ENCODE results near the gene PAPOLB. TPM values are rescaled to one million over a fixed set of nuclear protein-coding genes. Genes with fewer than 3 reads are reported as not detected.

The PAPOLB gene
- total RNA-seq, 3 donors from 2014 or later (not counting 1 experiment from before 2014, with no cell fraction given) = 0.14 to 0.36 (median 0.20) TPM

DNA sequence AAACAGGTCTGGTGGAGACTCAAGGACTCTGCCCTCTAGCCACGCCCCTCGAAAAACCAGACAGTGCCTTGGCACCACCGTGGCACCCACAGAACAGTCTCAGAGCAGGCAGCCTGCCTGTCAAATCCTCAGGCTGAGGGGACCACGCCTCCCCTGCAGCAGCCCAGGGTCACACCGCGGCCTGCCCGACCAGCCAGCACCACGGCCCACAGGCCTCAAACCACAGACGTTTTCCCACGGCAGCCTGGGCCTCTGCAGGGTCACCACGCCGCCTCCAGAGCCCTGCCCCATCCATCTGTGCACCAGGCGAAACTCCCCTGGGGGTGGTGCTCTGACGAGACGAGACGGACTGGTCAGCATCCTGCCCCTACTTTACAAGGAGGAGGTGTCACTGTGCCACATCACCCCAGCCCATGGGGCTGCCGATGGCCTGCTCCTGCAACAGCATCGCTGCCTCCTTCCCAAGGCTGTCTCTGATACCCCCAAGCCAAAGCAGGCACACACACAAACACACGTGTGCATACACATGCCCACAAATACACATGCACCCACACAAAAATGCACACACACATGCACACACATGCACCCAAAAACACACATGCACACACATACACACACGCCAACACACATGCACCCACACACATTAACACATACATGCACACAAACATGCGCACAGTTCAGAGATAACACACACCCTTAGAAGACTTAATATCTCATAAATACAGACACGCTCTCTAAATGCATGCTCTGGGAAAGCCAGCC lies 24.6 kb downstream of the PAPOLB start:
- Histone ChIP-seq H3K27me3 (ENCODE audit: control insufficient read depth, insufficient read depth, low read length) (no peaks in the 10 kb centered on the region), H3K27ac (ENCODE audit: low read length) (no peak overlapping the region), H3K36me3 (ENCODE audit: control insufficient read depth, insufficient read depth, low read length) (no peaks in the 10 kb centered on the region), H3K9me3 (ENCODE audit: control insufficient read depth, insufficient read depth, low read length) (no peaks in the 10 kb centered on the region), H3K4me1 (ENCODE audit: control insufficient read depth, insufficient read depth, low read length) (no peaks in the 10 kb centered on the region), H3K4me3 (ENCODE audit: low read length) (no peak overlapping the region)
- ATAC-seq (peak in 1 of 3 donors; percentile 71), DNase-seq (no peak)
- H3K4me1 Mint-ChIP-seq = peaks cover 0 to 5% of the 10 kb centered on the region in 2 donors
- 44% methylated on average over 22 of the region's 22 CpGs for WGBS (ENCODE audit: insufficient coverage)
- no peak overlapping the region for H3K27ac Mint-ChIP-seq
- H3K27me3 Mint-ChIP-seq (ENCODE audit: low read depth in 2 of 2) = peaks cover 0 to 3% of the 10 kb centered on the region in 2 donors
- no peaks in the 10 kb centered on the region for H3K9me3 Mint-ChIP-seq
- intact Hi-C loops (cut with micrococcal nuclease) = no loop called here
- no peak overlapping the region for H3K4me3 Mint-ChIP-seq
- H3K36me3 Mint-ChIP-seq = no peaks in the 10 kb centered on the region
- TF ChIP-seq, protein P1, sequence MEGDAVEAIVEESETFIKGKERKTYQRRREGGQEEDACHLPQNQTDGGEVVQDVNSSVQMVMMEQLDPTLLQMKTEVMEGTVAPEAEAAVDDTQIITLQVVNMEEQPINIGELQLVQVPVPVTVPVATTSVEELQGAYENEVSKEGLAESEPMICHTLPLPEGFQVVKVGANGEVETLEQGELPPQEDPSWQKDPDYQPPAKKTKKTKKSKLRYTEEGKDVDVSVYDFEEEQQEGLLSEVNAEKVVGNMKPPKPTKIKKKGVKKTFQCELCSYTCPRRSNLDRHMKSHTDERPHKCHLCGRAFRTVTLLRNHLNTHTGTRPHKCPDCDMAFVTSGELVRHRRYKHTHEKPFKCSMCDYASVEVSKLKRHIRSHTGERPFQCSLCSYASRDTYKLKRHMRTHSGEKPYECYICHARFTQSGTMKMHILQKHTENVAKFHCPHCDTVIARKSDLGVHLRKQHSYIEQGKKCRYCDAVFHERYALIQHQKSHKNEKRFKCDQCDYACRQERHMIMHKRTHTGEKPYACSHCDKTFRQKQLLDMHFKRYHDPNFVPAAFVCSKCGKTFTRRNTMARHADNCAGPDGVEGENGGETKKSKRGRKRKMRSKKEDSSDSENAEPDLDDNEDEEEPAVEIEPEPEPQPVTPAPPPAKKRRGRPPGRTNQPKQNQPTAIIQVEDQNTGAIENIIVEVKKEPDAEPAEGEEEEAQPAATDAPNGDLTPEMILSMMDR (IDR thresholded peaks at IDR 0.05) = no peak

DNA sequence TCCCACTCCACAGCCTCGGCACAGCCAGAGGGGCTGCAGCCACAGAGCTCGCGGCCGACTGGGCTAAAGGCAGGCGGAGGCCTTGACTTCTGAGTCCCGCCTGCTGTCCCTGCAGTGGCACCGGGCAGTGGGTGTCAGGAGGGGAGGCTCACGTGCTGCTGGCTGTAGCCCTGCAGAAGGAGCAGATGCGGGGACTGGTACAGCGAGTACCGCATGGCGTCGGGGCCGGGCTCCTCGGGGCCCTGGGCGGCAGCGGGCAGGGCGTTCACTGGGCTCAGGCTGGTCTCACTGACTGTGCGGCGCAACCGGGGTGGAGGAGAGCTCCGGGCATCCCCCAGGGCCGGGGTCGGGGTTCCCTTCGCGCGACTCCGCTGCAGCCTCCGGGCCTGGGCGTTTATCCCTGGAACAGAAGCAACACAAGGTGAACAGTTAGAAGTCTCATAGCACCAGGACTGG lies 25.6 kb downstream of the PAPOLB start:
- DNase-seq (no peak), ATAC-seq (no peak)
- Mint-ChIP-seq H3K4me3 (no peak overlapping the region), H3K27me3 (ENCODE audit: low read depth in 2 of 2) (peaks cover 0 to 3% of the 10 kb centered on the region in 2 donors), H3K9me3 (no peaks in the 10 kb centered on the region), H3K36me3 (no peaks in the 10 kb centered on the region), H3K4me1 (peaks cover 0 to 5% of the 10 kb centered on the region in 2 donors), H3K27ac (no peak overlapping the region)
- H3K4me3 ChIP-seq (ENCODE audit: low read length) = no peak overlapping the region
- H3K9me3 ChIP-seq (ENCODE audit: control insufficient read depth, insufficient read depth, low read length) = no peaks in the 10 kb centered on the region
- H3K27ac ChIP-seq (ENCODE audit: low read length) = no peak overlapping the region
- TF ChIP-seq, protein P1 (IDR thresholded peaks at IDR 0.05) = no peak
- no peaks in the 10 kb centered on the region for H3K4me1 ChIP-seq (ENCODE audit: control insufficient read depth, insufficient read depth, low read length)
- no peaks in the 10 kb centered on the region for H3K27me3 ChIP-seq (ENCODE audit: control insufficient read depth, insufficient read depth, low read length)
- 96% methylated on average over 30 of the region's 30 CpGs for WGBS (ENCODE audit: insufficient coverage)
- no peaks in the 10 kb centered on the region for H3K36me3 ChIP-seq (ENCODE audit: control insufficient read depth, insufficient read depth, low read length)
- intact Hi-C loops (cut with micrococcal nuclease) = no loop called here

DNA sequence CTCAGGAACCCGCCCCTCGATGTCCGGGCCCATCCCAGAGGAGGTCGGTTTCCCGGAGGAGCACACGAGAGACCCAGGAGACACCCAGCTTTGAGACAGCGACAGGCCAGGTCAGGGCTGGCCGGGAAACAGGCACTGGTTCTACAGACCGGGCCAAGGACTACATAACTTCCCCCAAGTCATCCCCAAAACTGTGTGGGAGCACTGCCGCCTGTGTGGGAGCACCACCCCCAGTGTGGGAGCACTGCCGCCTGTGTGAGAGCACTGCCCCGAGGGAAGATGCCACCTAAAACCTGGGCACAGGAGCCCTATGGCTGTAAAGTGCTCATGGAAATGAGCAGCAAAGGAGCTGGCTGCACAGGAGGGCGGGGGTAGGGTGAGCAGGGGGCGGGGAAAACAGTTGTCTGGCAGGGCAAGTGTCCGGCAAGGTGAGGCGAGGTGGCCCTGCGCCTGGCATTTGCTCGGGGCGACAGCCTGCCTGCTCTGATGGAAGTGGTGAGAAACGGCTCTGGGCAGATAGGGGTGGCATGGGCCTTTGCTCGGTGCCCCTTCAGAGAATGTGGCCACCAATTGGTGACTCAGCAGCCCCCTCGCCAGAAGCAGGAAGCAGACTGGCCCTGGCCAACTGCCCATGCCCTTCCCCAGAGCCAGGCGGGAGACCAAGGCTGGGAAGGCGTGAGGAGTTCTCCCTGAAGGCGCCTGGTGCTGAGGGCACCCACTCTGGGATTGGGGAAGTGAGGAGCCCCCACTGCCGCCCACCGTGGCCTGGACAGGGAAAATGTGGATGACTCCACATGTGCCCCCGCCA lies 26.2 kb downstream of the PAPOLB start:
- Mint-ChIP-seq H3K9me3 (no peaks in the 10 kb centered on the region), H3K4me1 (peaks cover 0 to 5% of the 10 kb centered on the region in 2 donors), H3K27ac (no peak overlapping the region), H3K27me3 (ENCODE audit: low read depth in 2 of 2) (peaks cover 0 to 3% of the 10 kb centered on the region in 2 donors), H3K36me3 (no peaks in the 10 kb centered on the region), H3K4me3 (no peak overlapping the region)
- no peaks in the 10 kb centered on the region for H3K27me3 ChIP-seq (ENCODE audit: control insufficient read depth, insufficient read depth, low read length)
- H3K4me3 ChIP-seq (ENCODE audit: low read length) = no peak overlapping the region
- H3K36me3 ChIP-seq (ENCODE audit: control insufficient read depth, insufficient read depth, low read length) = no peaks in the 10 kb centered on the region
- no peak for ATAC-seq
- H3K4me1 ChIP-seq (ENCODE audit: control insufficient read depth, insufficient read depth, low read length) = no peaks in the 10 kb centered on the region
- intact Hi-C loops (cut with micrococcal nuclease) = no loop called here
- no peaks in the 10 kb centered on the region for H3K9me3 ChIP-seq (ENCODE audit: control insufficient read depth, insufficient read depth, low read length)
- no peak overlapping the region for H3K27ac ChIP-seq (ENCODE audit: low read length)
- DNase-seq = no peak
- 84% methylated on average over 28 of the region's 28 CpGs for WGBS (ENCODE audit: insufficient coverage)
- TF ChIP-seq, protein P1 (IDR thresholded peaks at IDR 0.05) = no peak
